ENCODE data around the gene SNAP25.

The SNAP25 gene

DNA sequence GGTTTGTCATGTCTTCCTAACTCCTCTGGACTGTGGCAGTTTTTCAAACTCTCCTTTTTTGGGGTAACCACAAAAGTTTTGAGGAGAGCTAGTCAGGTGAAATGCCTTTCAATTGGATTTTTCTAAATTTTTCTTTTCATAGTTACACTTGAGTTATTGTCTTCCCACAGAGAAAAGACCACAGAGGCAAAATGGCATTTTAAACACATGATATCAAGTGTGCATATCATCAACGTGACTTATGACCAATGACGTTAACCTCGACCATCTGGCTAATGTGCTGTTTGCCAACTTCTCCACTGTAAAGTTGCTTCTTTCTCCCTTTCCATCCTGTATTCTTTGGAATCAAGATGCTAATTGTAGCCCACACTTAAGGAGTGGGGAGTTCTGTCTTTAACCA lies 41.3 kb upstream of the SNAP25 start:
- TF ChIP-seq POLR2AphosphoS5 (IDR thresholded peaks at IDR 0.05; ENCODE audit: low read depth): no peak
- no peak for TF ChIP-seq SPI1 (IDR thresholded peaks at IDR 0.05; ENCODE audit: borderline replicate concordance, low read depth)
- TF ChIP-seq GABPA (IDR thresholded peaks at IDR 0.05; ENCODE audit: low read depth): no peak
- TF ChIP-seq, protein P1, sequence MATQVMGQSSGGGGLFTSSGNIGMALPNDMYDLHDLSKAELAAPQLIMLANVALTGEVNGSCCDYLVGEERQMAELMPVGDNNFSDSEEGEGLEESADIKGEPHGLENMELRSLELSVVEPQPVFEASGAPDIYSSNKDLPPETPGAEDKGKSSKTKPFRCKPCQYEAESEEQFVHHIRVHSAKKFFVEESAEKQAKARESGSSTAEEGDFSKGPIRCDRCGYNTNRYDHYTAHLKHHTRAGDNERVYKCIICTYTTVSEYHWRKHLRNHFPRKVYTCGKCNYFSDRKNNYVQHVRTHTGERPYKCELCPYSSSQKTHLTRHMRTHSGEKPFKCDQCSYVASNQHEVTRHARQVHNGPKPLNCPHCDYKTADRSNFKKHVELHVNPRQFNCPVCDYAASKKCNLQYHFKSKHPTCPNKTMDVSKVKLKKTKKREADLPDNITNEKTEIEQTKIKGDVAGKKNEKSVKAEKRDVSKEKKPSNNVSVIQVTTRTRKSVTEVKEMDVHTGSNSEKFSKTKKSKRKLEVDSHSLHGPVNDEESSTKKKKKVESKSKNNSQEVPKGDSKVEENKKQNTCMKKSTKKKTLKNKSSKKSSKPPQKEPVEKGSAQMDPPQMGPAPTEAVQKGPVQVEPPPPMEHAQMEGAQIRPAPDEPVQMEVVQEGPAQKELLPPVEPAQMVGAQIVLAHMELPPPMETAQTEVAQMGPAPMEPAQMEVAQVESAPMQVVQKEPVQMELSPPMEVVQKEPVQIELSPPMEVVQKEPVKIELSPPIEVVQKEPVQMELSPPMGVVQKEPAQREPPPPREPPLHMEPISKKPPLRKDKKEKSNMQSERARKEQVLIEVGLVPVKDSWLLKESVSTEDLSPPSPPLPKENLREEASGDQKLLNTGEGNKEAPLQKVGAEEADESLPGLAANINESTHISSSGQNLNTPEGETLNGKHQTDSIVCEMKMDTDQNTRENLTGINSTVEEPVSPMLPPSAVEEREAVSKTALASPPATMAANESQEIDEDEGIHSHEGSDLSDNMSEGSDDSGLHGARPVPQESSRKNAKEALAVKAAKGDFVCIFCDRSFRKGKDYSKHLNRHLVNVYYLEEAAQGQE (IDR thresholded peaks at IDR 0.05; ENCODE audit: insufficient replicate concordance, low read depth): no peak
- H3K27ac ChIP-seq (replicated peaks): no peak overlapping the region
- H3K4me3 ChIP-seq (replicated peaks; ENCODE audit: insufficient read depth, low read length): no peak overlapping the region
- DNase-seq (ENCODE audit: low read depth in 1 of 2, low spot score in 1 of 2): no peak
- H3K27me3 ChIP-seq (ENCODE audit: insufficient read depth, poor library complexity, severe bottlenecking): peaks cover 5% of the 10 kb centered on the region

DNA sequence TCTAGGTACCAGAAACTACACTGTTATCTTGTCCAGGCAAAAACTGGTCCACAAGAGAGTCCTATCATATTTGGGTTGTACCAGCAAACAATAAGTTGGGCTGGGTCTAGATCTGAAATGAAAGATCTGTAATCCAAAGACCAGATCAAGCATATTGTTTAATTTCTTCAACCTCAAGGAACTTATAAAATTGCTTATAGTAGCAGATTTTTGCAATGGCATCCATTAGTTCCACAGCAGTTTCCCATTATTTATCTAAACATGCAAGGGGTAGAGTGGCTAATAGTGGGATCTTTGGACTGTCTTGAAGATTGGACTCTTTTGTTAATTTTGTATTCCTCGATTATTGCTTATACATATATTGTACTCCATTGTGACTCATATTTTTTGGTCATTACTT lies 40.5 kb upstream of the SNAP25 start:
- DNase-seq (ENCODE audit: low read depth in 1 of 2, low spot score in 1 of 2): no peak
- Histone ChIP-seq H3K4me3 (replicated peaks; ENCODE audit: insufficient read depth, low read length) (no peak overlapping the region), H3K27ac (replicated peaks) (no peak overlapping the region), H3K27me3 (ENCODE audit: insufficient read depth, poor library complexity, severe bottlenecking) (peaks cover under 1% of the 10 kb centered on the region)
- TF ChIP-seq GABPA (IDR thresholded peaks at IDR 0.05; ENCODE audit: low read depth) (no peak), POLR2AphosphoS5 (IDR thresholded peaks at IDR 0.05; ENCODE audit: low read depth) (no peak), SPI1 (IDR thresholded peaks at IDR 0.05; ENCODE audit: borderline replicate concordance, low read depth) (no peak)
- TF ChIP-seq, protein P1 (IDR thresholded peaks at IDR 0.05; ENCODE audit: insufficient replicate concordance, low read depth): no peak
- TF ChIP-seq, protein P2, sequence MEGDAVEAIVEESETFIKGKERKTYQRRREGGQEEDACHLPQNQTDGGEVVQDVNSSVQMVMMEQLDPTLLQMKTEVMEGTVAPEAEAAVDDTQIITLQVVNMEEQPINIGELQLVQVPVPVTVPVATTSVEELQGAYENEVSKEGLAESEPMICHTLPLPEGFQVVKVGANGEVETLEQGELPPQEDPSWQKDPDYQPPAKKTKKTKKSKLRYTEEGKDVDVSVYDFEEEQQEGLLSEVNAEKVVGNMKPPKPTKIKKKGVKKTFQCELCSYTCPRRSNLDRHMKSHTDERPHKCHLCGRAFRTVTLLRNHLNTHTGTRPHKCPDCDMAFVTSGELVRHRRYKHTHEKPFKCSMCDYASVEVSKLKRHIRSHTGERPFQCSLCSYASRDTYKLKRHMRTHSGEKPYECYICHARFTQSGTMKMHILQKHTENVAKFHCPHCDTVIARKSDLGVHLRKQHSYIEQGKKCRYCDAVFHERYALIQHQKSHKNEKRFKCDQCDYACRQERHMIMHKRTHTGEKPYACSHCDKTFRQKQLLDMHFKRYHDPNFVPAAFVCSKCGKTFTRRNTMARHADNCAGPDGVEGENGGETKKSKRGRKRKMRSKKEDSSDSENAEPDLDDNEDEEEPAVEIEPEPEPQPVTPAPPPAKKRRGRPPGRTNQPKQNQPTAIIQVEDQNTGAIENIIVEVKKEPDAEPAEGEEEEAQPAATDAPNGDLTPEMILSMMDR (IDR thresholded peaks at IDR 0.05; ENCODE audit: insufficient read depth, low read length): no peak

DNA sequence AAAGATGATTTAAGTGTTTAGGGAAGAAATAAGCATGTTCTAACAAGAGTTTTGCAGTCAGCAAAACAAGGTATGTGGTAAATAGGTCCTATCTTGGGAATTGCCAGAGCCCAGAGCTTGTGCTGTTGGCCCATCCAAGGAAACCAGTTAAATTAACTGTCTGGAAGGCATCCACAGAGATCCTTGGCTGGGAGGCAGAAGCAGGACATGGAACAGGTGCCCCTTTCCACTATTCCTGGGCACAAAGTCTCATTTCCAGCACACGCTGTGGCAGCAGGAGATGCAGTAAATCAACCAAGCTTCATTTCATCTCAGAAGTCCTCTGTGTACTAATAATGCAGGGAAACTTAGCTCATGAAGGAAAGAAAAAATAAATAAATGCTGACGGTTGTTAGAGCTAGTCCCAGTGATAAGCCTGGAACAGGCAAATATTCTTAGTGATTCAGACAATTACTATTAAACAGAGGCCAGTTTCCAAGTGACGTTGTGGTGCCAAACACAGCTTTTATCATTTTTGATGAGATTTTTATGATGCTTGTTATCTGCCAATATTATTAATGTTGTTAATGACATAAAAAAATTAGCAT lies 39.8 kb upstream of the SNAP25 start:
- Histone ChIP-seq H3K27ac (replicated peaks) (no peak overlapping the region), H3K4me3 (replicated peaks; ENCODE audit: insufficient read depth, low read length) (no peak overlapping the region), H3K27me3 (ENCODE audit: insufficient read depth, poor library complexity, severe bottlenecking) (no peaks in the 10 kb centered on the region)
- TF ChIP-seq, protein P2 (IDR thresholded peaks at IDR 0.05; ENCODE audit: insufficient read depth, low read length): no peak
- TF ChIP-seq, protein P1 (IDR thresholded peaks at IDR 0.05; ENCODE audit: insufficient replicate concordance, low read depth): no peak
- TF ChIP-seq SPI1 (IDR thresholded peaks at IDR 0.05; ENCODE audit: borderline replicate concordance, low read depth): no peak
- DNase-seq (ENCODE audit: low read depth in 1 of 2, low spot score in 1 of 2): no peak

Data from HL-60 (cell line).